GM23338 (cell line): Measurements from ENCODE around the gene APLN. TPM values are rescaled to one million over a fixed set of nuclear protein-coding genes. Genes with fewer than 3 reads are reported as not detected.

Experiments
- ATAC-seq: fragments of 200-7000 bp; cut with Tn5 transposase; 3 replicates; pipeline ENCODE4 v1.9.1; 2020
- DNase-seq: peaks from one replicate; pipeline ENCODE4 v3.0.0-alpha.2; 2015; ENCODE audit warnings: low spot score
- H2AFZ ChIP-seq: fragments of 200-600 bp; sonication (generic); 2 replicates; pipeline ENCODE4 v1.8.0; 2016; ENCODE audit warnings: antibody characterized with exemption, mild to moderate bottlenecking, moderate library complexity
- H3F3A ChIP-seq: fragments of 200-600 bp; sonication (generic); replicated peaks from 2 replicates; pipeline ENCODE4 v1.8.0; 2017; ENCODE audit warnings: antibody characterized with exemption, mixed run types, low read depth
- H3K27ac ChIP-seq: fragments of 200-600 bp; sonication (generic); 2 replicates; pipeline ENCODE4 v1.6.1; 2016; ENCODE audit warnings: low read depth
- H3K27me3 ChIP-seq: fragments of 200-600 bp; sonication (generic); 2 replicates; pipeline ENCODE4 v1.8.0; 2016; ENCODE audit warnings: mild to moderate bottlenecking, mixed run types, moderate library complexity; ENCODE audit not compliant: insufficient read depth
- H3K36me3 ChIP-seq: fragments of 200-600 bp; sonication (generic); 2 replicates; pipeline ENCODE4 v1.8.0; 2016; ENCODE audit warnings: mild to moderate bottlenecking; ENCODE audit not compliant: insufficient read depth
- H3K4me1 ChIP-seq: fragments of 200-600 bp; sonication (generic); 2 replicates; pipeline ENCODE4 v1.8.0; 2016; ENCODE audit warnings: mild to moderate bottlenecking, moderate library complexity; ENCODE audit not compliant: insufficient read depth
- H3K4me2 ChIP-seq: fragments of 200-600 bp; sonication (generic); 2 replicates; pipeline ENCODE4 v1.7.1; 2017; ENCODE audit warnings: mixed run types
- H3K4me3 ChIP-seq: fragments of 200-600 bp; sonication (generic); 2 replicates; pipeline ENCODE4 v1.6.1; 2016; ENCODE audit warnings: mixed run types
- H3K79me2 ChIP-seq: fragments of 200-600 bp; sonication (generic); replicated peaks from 2 replicates; pipeline ENCODE4 v1.8.0; 2017; ENCODE audit warnings: mild to moderate bottlenecking; ENCODE audit not compliant: insufficient read depth
- H3K9me2 ChIP-seq: fragments of 200-600 bp; sonication (generic); 2 replicates; pipeline ENCODE4 v1.8.0; 2017; ENCODE audit not compliant: insufficient read depth
- H4K20me1 ChIP-seq: fragments of 200-600 bp; sonication (generic); replicated peaks from 2 replicates; pipeline ENCODE4 v1.8.0; 2017; ENCODE audit warnings: mild to moderate bottlenecking; ENCODE audit not compliant: insufficient read depth
- H3K27ac Mint-ChIP-seq: 2 replicates; pipeline ENCODE4 v1.8.0; 2020; ENCODE audit warnings: inconsistent platforms, mild to moderate bottlenecking, moderate library complexity, mixed read lengths
- H3K27me3 Mint-ChIP-seq: 3 replicates; pipeline ENCODE4 v1.8.0; 2022; ENCODE audit warnings: low read depth, mild to moderate bottlenecking, moderate library complexity, mixed read lengths, inconsistent platforms; ENCODE audit not compliant: insufficient read depth, poor library complexity
- H3K36me3 Mint-ChIP-seq: 3 replicates; pipeline ENCODE4 v1.8.0; 2021; ENCODE audit warnings: low read depth, mild to moderate bottlenecking, inconsistent platforms, moderate library complexity, mixed read lengths
- H3K4me1 Mint-ChIP-seq: 3 replicates; pipeline ENCODE4 v1.8.0; 2020; ENCODE audit warnings: mild to moderate bottlenecking, inconsistent platforms, mixed read lengths
- H3K4me3 Mint-ChIP-seq: 3 replicates; pipeline ENCODE4 v1.8.0; 2021; ENCODE audit warnings: moderate library complexity, mild to moderate bottlenecking, inconsistent platforms, mixed read lengths
- H3K9me3 Mint-ChIP-seq: 3 replicates; pipeline ENCODE4 v1.8.0; 2020; ENCODE audit warnings: moderate library complexity, mild to moderate bottlenecking, inconsistent platforms, mixed read lengths
- EZH2 ChIP-seq: fragments of 200-600 bp; sonication (generic); IDR thresholded peaks from one replicate; pipeline ENCODE4 v1.8.0; 2017; ENCODE audit warnings: antibody characterized with exemption, mild to moderate bottlenecking, low read depth; ENCODE audit not compliant: unreplicated experiment
- EZH2phosphoT487 ChIP-seq: fragments of 200-600 bp; sonication (generic); IDR thresholded peaks from one replicate; pipeline ENCODE4 v1.8.1; 2018; ENCODE audit warnings: antibody characterized with exemption; ENCODE audit not compliant: unreplicated experiment
- NANOG ChIP-seq: IDR thresholded peaks from 2 replicates; pipeline ENCODE4 v1.6.1; 2016; ENCODE audit warnings: antibody characterized with exemption, borderline replicate concordance
- STAT1 ChIP-seq: IDR thresholded peaks from one replicate; pipeline ENCODE4 v1.6.1; 2016; ENCODE audit warnings: antibody characterized with exemption; ENCODE audit not compliant: unreplicated experiment
- ZNF331 ChIP-seq: fragments of 250-450 bp; sonication (Bioruptor Pico); IDR thresholded peaks from 2 replicates; pipeline ENCODE4 v1.5.0; 2020; ENCODE audit warnings: low read depth, mild to moderate bottlenecking, moderate library complexity
- ZNF462 ChIP-seq: fragments of 250-450 bp; sonication (Bioruptor Pico); IDR thresholded peaks from 2 replicates; pipeline ENCODE4 v1.5.0; 2020; ENCODE audit warnings: mild to moderate bottlenecking, moderate library complexity
- polyA plus RNA-seq: library from polyadenylated mRNA; unstranded; fragments of >200 nt; fragmentation: Nextera tagmentation; extraction: Ambion mirVana; gene quantifications from 2 replicates; pipeline ENCODE4 v1.2.1, GENCODE V29; 2016
- total RNA-seq: library from RNA; depleted of rRNA; stranded (reverse); fragments of >200 nt; shearing (Covaris generic); gene quantifications from 2 replicates; pipeline ENCODE4 v1.2.3, GENCODE V29; 2014
- TF ChIP-seq, protein P1 (sequence below): IDR thresholded peaks from one replicate; pipeline ENCODE4 v1.6.1; 2018; ENCODE audit warnings: antibody characterized with exemption; ENCODE audit not compliant: unreplicated experiment

APLN gene
- total and polyA plus RNA-seq, 2 experiments from 2014 or later = 0.49 to 0.60 TPM

- H3K9me2 ChIP-seq = no peaks in the 10 kb centered on the region
- H4K20me1 ChIP-seq = no peaks in the 10 kb centered on the region
- H3K4me3 ChIP-seq = no peak overlapping the region
- no peaks in the 10 kb centered on the region for H3K4me1 ChIP-seq
- ATAC-seq (no peak), DNase-seq (no peak)
- no peak overlapping the region for H3K4me3 Mint-ChIP-seq
- no peak overlapping the region for H3K4me2 ChIP-seq
- H3K9me3 Mint-ChIP-seq = no peaks in the 10 kb centered on the region
- peaks cover 19% of the 10 kb centered on the region for H3K4me1 Mint-ChIP-seq
- H3K36me3 Mint-ChIP-seq = no peaks in the 10 kb centered on the region
- H2AFZ ChIP-seq = no peak overlapping the region
- peaks cover 43% of the 10 kb centered on the region for H3K27me3 Mint-ChIP-seq
- peaks cover 44% of the 10 kb centered on the region for H3K27me3 ChIP-seq
- H3K79me2 ChIP-seq = no peaks in the 10 kb centered on the region
- H3K36me3 ChIP-seq = no peaks in the 10 kb centered on the region
- H3F3A ChIP-seq = no peaks in the 10 kb centered on the region
- no peak overlapping the region for H3K27ac Mint-ChIP-seq
- no peak overlapping the region for H3K27ac ChIP-seq
- no peak for TF ChIP-seq ZNF331 (CRISPR knock-in tag)
- no peak for TF ChIP-seq NANOG
- TF ChIP-seq ZNF462 = no peak
- TF ChIP-seq, protein P1, sequence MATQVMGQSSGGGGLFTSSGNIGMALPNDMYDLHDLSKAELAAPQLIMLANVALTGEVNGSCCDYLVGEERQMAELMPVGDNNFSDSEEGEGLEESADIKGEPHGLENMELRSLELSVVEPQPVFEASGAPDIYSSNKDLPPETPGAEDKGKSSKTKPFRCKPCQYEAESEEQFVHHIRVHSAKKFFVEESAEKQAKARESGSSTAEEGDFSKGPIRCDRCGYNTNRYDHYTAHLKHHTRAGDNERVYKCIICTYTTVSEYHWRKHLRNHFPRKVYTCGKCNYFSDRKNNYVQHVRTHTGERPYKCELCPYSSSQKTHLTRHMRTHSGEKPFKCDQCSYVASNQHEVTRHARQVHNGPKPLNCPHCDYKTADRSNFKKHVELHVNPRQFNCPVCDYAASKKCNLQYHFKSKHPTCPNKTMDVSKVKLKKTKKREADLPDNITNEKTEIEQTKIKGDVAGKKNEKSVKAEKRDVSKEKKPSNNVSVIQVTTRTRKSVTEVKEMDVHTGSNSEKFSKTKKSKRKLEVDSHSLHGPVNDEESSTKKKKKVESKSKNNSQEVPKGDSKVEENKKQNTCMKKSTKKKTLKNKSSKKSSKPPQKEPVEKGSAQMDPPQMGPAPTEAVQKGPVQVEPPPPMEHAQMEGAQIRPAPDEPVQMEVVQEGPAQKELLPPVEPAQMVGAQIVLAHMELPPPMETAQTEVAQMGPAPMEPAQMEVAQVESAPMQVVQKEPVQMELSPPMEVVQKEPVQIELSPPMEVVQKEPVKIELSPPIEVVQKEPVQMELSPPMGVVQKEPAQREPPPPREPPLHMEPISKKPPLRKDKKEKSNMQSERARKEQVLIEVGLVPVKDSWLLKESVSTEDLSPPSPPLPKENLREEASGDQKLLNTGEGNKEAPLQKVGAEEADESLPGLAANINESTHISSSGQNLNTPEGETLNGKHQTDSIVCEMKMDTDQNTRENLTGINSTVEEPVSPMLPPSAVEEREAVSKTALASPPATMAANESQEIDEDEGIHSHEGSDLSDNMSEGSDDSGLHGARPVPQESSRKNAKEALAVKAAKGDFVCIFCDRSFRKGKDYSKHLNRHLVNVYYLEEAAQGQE = no peak
- TF ChIP-seq EZH2 = no peak
- TF ChIP-seq EZH2phosphoT487 = no peak
- no peak for TF ChIP-seq STAT1
Observed at GRCh38 chrX:129650821-129651510, 3.8 kb downstream of the APLN start.
